Endothelial cell of umbilical vein (primary cell): Measurements from ENCODE around the gene RBPJ. TPM values are rescaled to one million over a fixed set of nuclear protein-coding genes. Genes with fewer than 3 reads are reported as not detected.

Experiments used
- BruUV-seq: library from RNA; stranded (reverse); fragments of 400-500 nt; replicated peaks from 2 replicates; lab custom pipeline; 2021; lab: Mats Ljungman, UMichigan
- CTCF ChIA-PET: fragments of 300-600, 350-600 bp; sonication (Branson Sonifier 250); formaldehyde crosslinking; loops from one replicate; lab custom pipeline; 2021; ENCODE audit warnings: antibody characterized with exemption, inconsistent platforms; lab: Charles Lee
- POLR2A ChIA-PET: fragments of 300-600, 350-600 bp; sonication (Branson Sonifier 250); formaldehyde crosslinking; loops from one replicate; lab custom pipeline; 2021; ENCODE audit warnings: antibody characterized with exemption, inconsistent platforms; lab: Charles Lee
- DNase-seq: peaks from one replicate; pipeline ENCODE4 v3.0.0-alpha.2; 2011; ENCODE audit warnings: low read depth, low spot score
- FAIRE-seq: peaks from 2 replicates; lab custom pipeline; 2011; peaks lifted over from hg19 to GRCh38; lab: Jason Lieb, UNC
- H2AFZ ChIP-seq: 2 replicates; pipeline ENCODE4 v1.6.0; 2012; ENCODE audit warnings: low read depth, low read length, control low read depth, inconsistent platforms
- H3K27ac ChIP-seq: 2 replicates; pipeline ENCODE4 v1.5.1; 2011; ENCODE audit warnings: low read depth, mild to moderate bottlenecking, control low read depth, low read length, moderate library complexity; ENCODE audit not compliant: insufficient read depth
- H3K27me3 ChIP-seq, 2 experiments: 2 replicates each; pipeline versions ENCODE4 v1.6.0 to v1.6.1; 2011; ENCODE audit warnings: low read length in 2 of 2, mixed read lengths in 1 of 2; ENCODE audit not compliant: control insufficient read depth in 2 of 2, insufficient read depth in 2 of 2
- H3K36me3 ChIP-seq, 2 experiments: 2 replicates in 1 of 2; 3 replicates in 1 of 2; pipeline ENCODE4 v1.5.1; 2011; ENCODE audit warnings: low read length in 2 of 2, mild to moderate bottlenecking in 1 of 2, moderate library complexity in 1 of 2; ENCODE audit not compliant: control insufficient read depth in 2 of 2, insufficient read depth in 2 of 2; ENCODE audit errors: extremely low read depth in 1 of 2
- H3K4me1 ChIP-seq: 3 replicates; pipeline ENCODE4 v1.5.1; 2011; ENCODE audit warnings: mild to moderate bottlenecking, low read length; ENCODE audit not compliant: control insufficient read depth, insufficient read depth; ENCODE audit errors: extremely low read depth
- H3K4me2 ChIP-seq: 2 replicates; pipeline ENCODE4 v1.6.1; 2011; ENCODE audit warnings: low read length, control low read depth, mixed read lengths; ENCODE audit not compliant: insufficient read depth
- H3K4me3 ChIP-seq, 3 experiments: fragments of 200-600 bp in 1 of 3; sonication (generic), shearing (Covaris generic) in 1 of 3; replicated peaks in 1 of 3; 2 replicates each; pipeline ENCODE4 v1.5.1; 2011 to 2016; ENCODE audit warnings: control low read depth in 3 of 3, low read length in 3 of 3, mild to moderate bottlenecking in 2 of 3, inconsistent platforms in 1 of 3, low read depth in 1 of 3, moderate library complexity in 1 of 3; ENCODE audit not compliant: insufficient read depth in 1 of 3
- H3K79me2 ChIP-seq: 2 replicates; pipeline ENCODE4 v1.6.0; 2012; ENCODE audit warnings: low read length, inconsistent platforms; ENCODE audit not compliant: control insufficient read depth, insufficient read depth
- H3K9ac ChIP-seq: replicated peaks from 2 replicates; pipeline ENCODE3; 2011; ENCODE audit warnings: low read length, control low read depth; ENCODE audit not compliant: insufficient read depth; ENCODE audit errors: extremely low read depth
- H3K9me1 ChIP-seq: replicated peaks from 3 replicates; pipeline ENCODE4 v1.6.0; 2011; ENCODE audit warnings: mild to moderate bottlenecking, low read length; ENCODE audit not compliant: control insufficient read depth, insufficient read depth; ENCODE audit errors: extremely low read depth
- H3K9me3 ChIP-seq: replicated peaks from 2 replicates; pipeline ENCODE4 v1.5.1; 2012; ENCODE audit warnings: low read length, inconsistent platforms; ENCODE audit not compliant: control insufficient read depth, insufficient read depth
- H4K20me1 ChIP-seq: replicated peaks from 2 replicates; pipeline ENCODE3; 2011; ENCODE audit warnings: mild to moderate bottlenecking, low read length; ENCODE audit not compliant: control insufficient read depth, insufficient read depth; ENCODE audit errors: extremely low read depth
- EZH2 ChIP-seq: IDR thresholded peaks from 2 replicates; pipeline ENCODE4 v1.6.1; 2012; ENCODE audit warnings: borderline replicate concordance, low read depth, mild to moderate bottlenecking, moderate library complexity, low read length, inconsistent platforms; ENCODE audit not compliant: severe bottlenecking
- FOS ChIP-seq: IDR thresholded peaks from 2 replicates; pipeline ENCODE4 v1.6.1; 2011; ENCODE audit warnings: mild to moderate bottlenecking, low read length, moderate library complexity, borderline replicate concordance; ENCODE audit not compliant: insufficient read depth
- GATA2 ChIP-seq: IDR thresholded peaks from 2 replicates; pipeline ENCODE4 v1.7.0; 2011; ENCODE audit warnings: low read depth, mild to moderate bottlenecking, moderate library complexity, mixed read lengths, low read length; ENCODE audit not compliant: insufficient read length, insufficient read depth
- JUN ChIP-seq: IDR thresholded peaks from 2 replicates; pipeline ENCODE4 v1.6.1; 2011; ENCODE audit warnings: borderline replicate concordance, low read depth; ENCODE audit not compliant: insufficient read length, insufficient read depth
- MYC ChIP-seq: IDR thresholded peaks from one replicate; pipeline ENCODE4 v1.6.1; 2011; ENCODE audit warnings: mild to moderate bottlenecking, low read depth, low read length
- POLR2A ChIP-seq: IDR thresholded peaks from 2 replicates; pipeline ENCODE4 v1.6.1; 2012; ENCODE audit warnings: low read depth, mild to moderate bottlenecking, control low read depth, low read length
- POLR2AphosphoS5 ChIP-seq: IDR thresholded peaks from 2 replicates; pipeline ENCODE4 v1.6.1; 2012; ENCODE audit warnings: low read depth, mild to moderate bottlenecking, control low read depth, low read length, moderate library complexity; ENCODE audit not compliant: insufficient read depth
- dilution Hi-C: fragments of 300-500 bp; cut with MboI; formaldehyde crosslinking; loops from one replicate; pipeline ENCODE4 v1.15.0; 2019; ENCODE audit warnings: low sequenced_read_pairs; ENCODE audit not compliant: extremely low pct_ligation_motif_present
- intact Hi-C: fragments of 100-400 bp; cut with micrococcal nuclease; formaldehyde crosslinking; loops from one replicate; pipeline ENCODE4 v1.10.0; 2022
- polyA plus RNA-seq, 4 experiments: library from polyadenylated mRNA; depleted of rRNA in 3 of 4; stranded (reverse) in 3 of 4; unstranded in 1 of 4; fragments of >200 nt; gene quantifications; 2 replicates each; pipeline versions ENCODE4 v1.2.1 to v1.2.3, GENCODE V29; 2011 to 2012; ENCODE audit warnings: missing spikeins in 1 of 4
- total RNA-seq: library from RNA; stranded (reverse); gene quantifications from 2 replicates; pipeline ENCODE4 v1.2.3, GENCODE V29; 2021
- TF ChIP-seq, protein P1 (sequence below), 2 donors: IDR thresholded peaks; 1 replicate in 1 of 2; 2 replicates in 1 of 2; pipeline ENCODE4 v1.5.1; 2011; ENCODE audit warnings: low read length in 2 of 2, mild to moderate bottlenecking in 2 of 2, moderate library complexity in 2 of 2, control low read depth in 1 of 2, inconsistent platforms in 1 of 2, low read depth in 1 of 2; ENCODE audit not compliant: insufficient read depth in 1 of 2; ENCODE audit errors: extremely low read depth in 1 of 2
- TF ChIP-seq, protein P2 (sequence below): IDR thresholded peaks from 2 replicates; pipeline ENCODE4 v1.6.1; 2011; ENCODE audit not compliant: insufficient read depth, insufficient read length

The RBPJ gene
- total and polyA plus RNA-seq, 2 donors (not counting 3 experiments of a cell fraction or from before 2014, with no cell fraction given), result 17.0 to 42.9 TPM

DNA sequence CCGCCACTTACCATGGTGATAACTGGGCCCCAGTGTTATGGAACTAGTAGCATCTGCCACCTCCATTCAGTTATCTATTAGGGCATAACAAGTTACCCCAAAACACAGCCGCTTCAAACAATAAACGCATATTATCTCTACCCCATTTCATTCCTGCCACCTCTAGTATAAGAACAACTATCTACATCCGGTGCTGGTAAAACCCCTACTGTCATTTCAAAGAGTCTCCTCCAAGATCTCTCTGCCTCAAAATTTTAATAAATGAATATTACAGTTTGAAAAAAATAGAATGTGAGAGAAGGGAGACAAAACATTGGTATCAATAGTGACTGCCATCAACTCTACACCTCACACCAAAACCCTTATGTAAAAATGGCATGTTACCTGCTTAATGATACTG, 35.5 kb upstream of the RBPJ start:
- H3K4me3 ChIP-seq, result no peak overlapping the region
- TF ChIP-seq JUN, result no peak
- TF ChIP-seq POLR2AphosphoS5, result no peak
- no peak for TF ChIP-seq EZH2
- TF ChIP-seq, protein P1, sequence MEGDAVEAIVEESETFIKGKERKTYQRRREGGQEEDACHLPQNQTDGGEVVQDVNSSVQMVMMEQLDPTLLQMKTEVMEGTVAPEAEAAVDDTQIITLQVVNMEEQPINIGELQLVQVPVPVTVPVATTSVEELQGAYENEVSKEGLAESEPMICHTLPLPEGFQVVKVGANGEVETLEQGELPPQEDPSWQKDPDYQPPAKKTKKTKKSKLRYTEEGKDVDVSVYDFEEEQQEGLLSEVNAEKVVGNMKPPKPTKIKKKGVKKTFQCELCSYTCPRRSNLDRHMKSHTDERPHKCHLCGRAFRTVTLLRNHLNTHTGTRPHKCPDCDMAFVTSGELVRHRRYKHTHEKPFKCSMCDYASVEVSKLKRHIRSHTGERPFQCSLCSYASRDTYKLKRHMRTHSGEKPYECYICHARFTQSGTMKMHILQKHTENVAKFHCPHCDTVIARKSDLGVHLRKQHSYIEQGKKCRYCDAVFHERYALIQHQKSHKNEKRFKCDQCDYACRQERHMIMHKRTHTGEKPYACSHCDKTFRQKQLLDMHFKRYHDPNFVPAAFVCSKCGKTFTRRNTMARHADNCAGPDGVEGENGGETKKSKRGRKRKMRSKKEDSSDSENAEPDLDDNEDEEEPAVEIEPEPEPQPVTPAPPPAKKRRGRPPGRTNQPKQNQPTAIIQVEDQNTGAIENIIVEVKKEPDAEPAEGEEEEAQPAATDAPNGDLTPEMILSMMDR (IDR thresholded peaks at IDR 0.05; ENCODE audit: extremely low read depth in 1 of 2, insufficient read depth in 1 of 2, low read depth in 1 of 2, low read length in 2 of 2), result no peak
- TF ChIP-seq FOS, result no peak
- TF ChIP-seq GATA2, result no peak
- TF ChIP-seq, protein P2, sequence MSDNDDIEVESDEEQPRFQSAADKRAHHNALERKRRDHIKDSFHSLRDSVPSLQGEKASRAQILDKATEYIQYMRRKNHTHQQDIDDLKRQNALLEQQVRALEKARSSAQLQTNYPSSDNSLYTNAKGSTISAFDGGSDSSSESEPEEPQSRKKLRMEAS, result no peak
- TF ChIP-seq MYC, result no peak
- no peak for TF ChIP-seq POLR2A
- DNase-seq (no peak), FAIRE-seq (no peak)
- H3K4me1 ChIP-seq, result no peaks in the 10 kb centered on the region
- no peak overlapping the region for H3K27ac ChIP-seq
- no peaks in the 10 kb centered on the region for H4K20me1 ChIP-seq
- H3K79me2 ChIP-seq, result no peaks in the 10 kb centered on the region
- no peaks in the 10 kb centered on the region for H3K27me3 ChIP-seq
- no peaks in the 10 kb centered on the region for H3K9me1 ChIP-seq
- no TSS peak for BruUV-seq
- H3K9me3 ChIP-seq, result no peaks in the 10 kb centered on the region
- H2AFZ ChIP-seq, result no peak overlapping the region
- intact Hi-C loops (no loop called here), dilution Hi-C loops (no loop called here)
- ChIA-PET POLR2A (no interaction called here), CTCF (no interaction called here)
- H3K36me3 ChIP-seq, result no peaks in the 10 kb centered on the region
- no peak overlapping the region for H3K9ac ChIP-seq
- H3K4me2 ChIP-seq, result no peak overlapping the region
